Loucy (cell line): ENCODE results near the gene FBN1.

Experiments used
- H2AFZ ChIP-seq: fragments of 200-600 bp; sonication (generic); 2 replicates; pipeline ENCODE4 v1.6.0; 2016; ENCODE audit warnings: antibody characterized with exemption, mild to moderate bottlenecking, low read length, moderate library complexity
- H3F3A ChIP-seq: fragments of 200-600 bp; 2 replicates; pipeline ENCODE4 v1.6.0; 2016; ENCODE audit warnings: antibody characterized with exemption, low read depth, mild to moderate bottlenecking
- H3K27me3 ChIP-seq: fragments of 200-600 bp; sonication (generic); 2 replicates; pipeline ENCODE4 v1.6.1; 2014; ENCODE audit warnings: low read length, mild to moderate bottlenecking; ENCODE audit not compliant: insufficient read depth, poor library complexity, severe bottlenecking
- H3K36me3 ChIP-seq: fragments of 200-600 bp; sonication (generic); 2 replicates; pipeline ENCODE4 v1.6.1; 2016; ENCODE audit warnings: low read length; ENCODE audit not compliant: insufficient read depth
- H3K4me1 ChIP-seq: fragments of 200-600 bp; sonication (generic); 2 replicates; pipeline ENCODE4 v1.5.1; 2014; ENCODE audit warnings: low read length, mild to moderate bottlenecking; ENCODE audit not compliant: insufficient read depth, poor library complexity, severe bottlenecking
- H3K4me2 ChIP-seq: fragments of 200-600 bp; sonication (generic); 2 replicates; pipeline ENCODE4 v1.6.0; 2014; ENCODE audit warnings: antibody characterized with exemption, low read length, low read depth, mild to moderate bottlenecking; ENCODE audit not compliant: poor library complexity, severe bottlenecking
- H3K4me3 ChIP-seq: fragments of 200-600 bp; sonication (generic); 2 replicates; pipeline ENCODE4 v1.5.1; 2014; ENCODE audit warnings: low read length, mild to moderate bottlenecking, mixed read lengths; ENCODE audit not compliant: poor library complexity, severe bottlenecking
- H3K79me2 ChIP-seq: fragments of 200-600 bp; sonication (generic); 2 replicates; pipeline ENCODE4 v1.6.1; 2014; ENCODE audit warnings: low read length; ENCODE audit not compliant: insufficient read depth
- H3K9ac ChIP-seq: fragments of 200-600 bp; sonication (generic); 2 replicates; pipeline ENCODE4 v1.6.0; 2014; ENCODE audit warnings: mild to moderate bottlenecking, low read depth, low read length, moderate library complexity; ENCODE audit not compliant: poor library complexity, severe bottlenecking
- H3K9me2 ChIP-seq: fragments of 200-600 bp; sonication (generic); replicated peaks from 2 replicates; pipeline ENCODE4 v1.6.1; 2016; ENCODE audit warnings: low read depth, low read length, mixed read lengths
- H3K9me3 ChIP-seq: fragments of 200-600 bp; sonication (generic); 2 replicates; pipeline ENCODE4 v1.6.1; 2014; ENCODE audit warnings: mild to moderate bottlenecking, antibody characterized with exemption, low read length, low read depth; ENCODE audit not compliant: insufficient read depth
- H4K20me1 ChIP-seq: fragments of 200-600 bp; sonication (generic); 2 replicates; pipeline ENCODE4 v1.6.0; 2014; ENCODE audit warnings: antibody characterized with exemption, low read length, mild to moderate bottlenecking; ENCODE audit not compliant: insufficient read depth, poor library complexity, severe bottlenecking
- EZH2phosphoT487 ChIP-seq: fragments of 200-600 bp; IDR thresholded peaks from 2 replicates; pipeline ENCODE4 v1.6.1; 2018; ENCODE audit warnings: antibody characterized with exemption, mild to moderate bottlenecking, moderate library complexity, borderline replicate concordance
- TF ChIP-seq, protein P1 (sequence below): fragments of 200-600 bp; sonication (generic); conservative IDR thresholded peaks from 2 replicates; pipeline ENCODE4 v1.5.1; 2014; ENCODE audit warnings: mild to moderate bottlenecking, antibody characterized with exemption, low read length

FBN1 gene

DNA sequence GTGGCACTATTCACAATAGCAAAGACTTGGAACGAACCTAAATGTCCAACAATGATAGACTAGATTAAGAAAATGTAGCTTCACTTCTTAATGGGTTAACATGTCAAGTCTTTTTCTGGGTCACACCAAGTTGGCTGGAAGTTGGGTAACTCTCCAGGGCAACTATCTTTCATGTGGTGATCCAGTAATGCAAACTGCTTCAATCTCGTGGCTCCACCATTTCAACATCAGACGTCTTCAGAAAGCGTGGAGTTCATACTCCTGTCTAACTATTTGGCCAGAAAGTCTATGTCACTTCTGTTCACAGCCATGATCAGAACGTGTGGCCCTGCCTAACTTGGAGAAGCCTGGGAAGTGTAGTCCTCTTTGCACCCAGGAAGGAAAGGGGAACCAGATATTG, 282.0 kb downstream of the FBN1 start:
- H3K4me2 ChIP-seq, result no peak overlapping the region
- no peaks in the 10 kb centered on the region for H4K20me1 ChIP-seq
- peaks cover 7% of the 10 kb centered on the region for H3K4me1 ChIP-seq
- no peaks in the 10 kb centered on the region for H3K9me3 ChIP-seq
- no peak overlapping the region for H3K9ac ChIP-seq
- no peaks in the 10 kb centered on the region for H3K79me2 ChIP-seq
- no peaks in the 10 kb centered on the region for H3K36me3 ChIP-seq
- no peak for TF ChIP-seq EZH2phosphoT487
- TF ChIP-seq, protein P1, sequence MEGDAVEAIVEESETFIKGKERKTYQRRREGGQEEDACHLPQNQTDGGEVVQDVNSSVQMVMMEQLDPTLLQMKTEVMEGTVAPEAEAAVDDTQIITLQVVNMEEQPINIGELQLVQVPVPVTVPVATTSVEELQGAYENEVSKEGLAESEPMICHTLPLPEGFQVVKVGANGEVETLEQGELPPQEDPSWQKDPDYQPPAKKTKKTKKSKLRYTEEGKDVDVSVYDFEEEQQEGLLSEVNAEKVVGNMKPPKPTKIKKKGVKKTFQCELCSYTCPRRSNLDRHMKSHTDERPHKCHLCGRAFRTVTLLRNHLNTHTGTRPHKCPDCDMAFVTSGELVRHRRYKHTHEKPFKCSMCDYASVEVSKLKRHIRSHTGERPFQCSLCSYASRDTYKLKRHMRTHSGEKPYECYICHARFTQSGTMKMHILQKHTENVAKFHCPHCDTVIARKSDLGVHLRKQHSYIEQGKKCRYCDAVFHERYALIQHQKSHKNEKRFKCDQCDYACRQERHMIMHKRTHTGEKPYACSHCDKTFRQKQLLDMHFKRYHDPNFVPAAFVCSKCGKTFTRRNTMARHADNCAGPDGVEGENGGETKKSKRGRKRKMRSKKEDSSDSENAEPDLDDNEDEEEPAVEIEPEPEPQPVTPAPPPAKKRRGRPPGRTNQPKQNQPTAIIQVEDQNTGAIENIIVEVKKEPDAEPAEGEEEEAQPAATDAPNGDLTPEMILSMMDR, result no peak
- no peak overlapping the region for H2AFZ ChIP-seq
- H3F3A ChIP-seq, result no peaks in the 10 kb centered on the region
- H3K9me2 ChIP-seq, result no peaks in the 10 kb centered on the region
- no peak overlapping the region for H3K4me3 ChIP-seq
- no peaks in the 10 kb centered on the region for H3K27me3 ChIP-seq

DNA sequence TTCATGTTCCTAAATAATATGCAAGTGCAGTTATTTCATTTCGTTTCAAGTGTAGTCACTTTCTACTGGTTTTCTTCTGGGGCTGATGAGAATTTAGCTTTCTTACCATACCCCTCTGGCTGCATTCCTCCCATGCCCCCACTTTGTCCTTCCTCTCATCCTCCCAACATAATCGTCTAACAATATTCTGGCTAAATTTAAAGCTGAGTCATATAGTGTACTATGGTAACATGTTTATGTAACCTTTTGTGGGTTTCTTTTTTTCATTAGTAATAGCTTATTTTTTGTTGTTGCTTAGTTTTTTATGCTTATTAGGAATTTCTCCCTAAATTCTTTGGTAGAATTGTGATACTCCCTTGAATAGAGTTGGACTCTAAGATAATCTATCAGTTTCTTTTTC, 283.8 kb downstream of the FBN1 start:
- H3F3A ChIP-seq, result no peaks in the 10 kb centered on the region
- H3K4me3 ChIP-seq, result no peak overlapping the region
- peaks cover 9% of the 10 kb centered on the region for H3K4me1 ChIP-seq
- H2AFZ ChIP-seq, result no peak overlapping the region
- no peak overlapping the region for H3K4me2 ChIP-seq
- H3K9ac ChIP-seq, result no peak overlapping the region
- no peaks in the 10 kb centered on the region for H3K27me3 ChIP-seq
- H3K9me2 ChIP-seq, result no peaks in the 10 kb centered on the region
- no peaks in the 10 kb centered on the region for H4K20me1 ChIP-seq
- H3K79me2 ChIP-seq, result no peaks in the 10 kb centered on the region
- H3K9me3 ChIP-seq, result no peaks in the 10 kb centered on the region
- TF ChIP-seq EZH2phosphoT487, result no peak
- TF ChIP-seq, protein P1, result no peak
- no peaks in the 10 kb centered on the region for H3K36me3 ChIP-seq

DNA sequence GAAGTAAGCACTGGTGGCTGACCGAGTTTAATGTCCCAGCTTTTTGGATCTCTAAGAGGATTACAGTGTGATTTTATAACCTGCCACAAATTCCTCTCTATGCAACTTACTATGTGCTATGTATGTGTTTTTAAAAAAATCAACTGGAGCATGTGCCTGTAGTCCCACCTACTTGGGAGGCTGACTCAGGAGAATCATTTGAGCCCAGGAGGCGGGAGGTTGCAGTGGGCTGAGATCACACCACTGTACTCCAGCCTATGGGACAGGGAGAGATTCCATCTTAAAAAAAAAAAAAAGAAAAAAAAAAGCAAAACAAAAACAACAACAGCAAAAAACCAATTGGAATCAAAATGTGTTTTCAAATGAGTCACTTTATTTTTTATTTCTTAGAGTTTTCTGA, 284.7 kb downstream of the FBN1 start:
- Histone ChIP-seq H3F3A (no peaks in the 10 kb centered on the region), H4K20me1 (no peaks in the 10 kb centered on the region), H3K4me2 (no peak overlapping the region), H3K79me2 (no peaks in the 10 kb centered on the region), H3K4me1 (peaks cover 9% of the 10 kb centered on the region), H2AFZ (no peak overlapping the region), H3K36me3 (no peaks in the 10 kb centered on the region), H3K4me3 (no peak overlapping the region), H3K9ac (no peak overlapping the region), H3K9me3 (no peaks in the 10 kb centered on the region), H3K27me3 (no peaks in the 10 kb centered on the region), H3K9me2 (no peaks in the 10 kb centered on the region)
- TF ChIP-seq, protein P1, result no peak
- no peak for TF ChIP-seq EZH2phosphoT487
